ENCODE results near the gene ARHGAP28.
"Not testable (repeated sequence)": the region's sequence is repeated elsewhere in the genome, so short reads cannot be mapped to it uniquely, and the experiment has no call there.

The ARHGAP28 gene

DNA sequence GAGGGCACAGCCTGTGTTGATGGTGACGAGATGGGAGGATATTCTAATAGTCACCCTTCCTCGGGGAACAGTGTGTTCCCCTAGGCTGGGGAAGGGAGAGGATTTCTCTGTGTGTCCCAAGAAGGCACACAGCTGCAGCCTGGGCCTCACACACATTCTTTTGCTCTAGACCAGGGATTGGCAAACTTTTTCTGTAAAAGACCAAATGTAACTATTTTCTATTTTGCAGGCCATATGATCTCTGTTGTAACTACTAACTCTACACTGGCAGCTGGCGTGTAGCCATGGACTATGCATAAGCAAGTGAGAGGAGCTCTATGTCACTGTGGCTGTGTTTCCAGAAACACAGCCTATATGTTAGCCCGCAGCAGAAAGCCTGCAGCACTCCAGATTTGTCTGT lies 65.8 kb downstream of the ARHGAP28 start:
- no peak for DNase-seq (ENCODE audit: low spot score)
- TF ChIP-seq CTCF (IDR thresholded peaks at IDR 0.05; ENCODE audit: extremely low read depth, missing control alignments) = no peak

DNA sequence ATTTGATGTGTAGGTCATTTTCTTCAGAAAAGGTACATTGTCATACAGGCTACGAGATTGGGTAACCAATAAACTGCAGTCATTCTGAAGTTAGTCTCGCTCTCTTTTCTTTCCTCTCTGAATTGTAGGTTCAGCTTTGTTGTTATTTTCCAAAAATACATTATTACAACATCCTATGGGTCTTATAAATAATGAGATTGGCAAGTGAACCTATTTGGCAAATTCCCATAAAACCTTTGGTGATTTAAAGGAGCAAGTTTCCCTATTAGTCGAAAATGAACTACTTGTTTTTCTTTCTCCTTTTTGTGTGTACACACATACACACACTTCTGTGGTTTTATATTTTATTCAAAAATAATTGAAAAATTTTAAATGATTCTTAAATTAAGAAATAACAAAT lies 67.0 kb downstream of the ARHGAP28 start:
- TF ChIP-seq CTCF (IDR thresholded peaks at IDR 0.05; ENCODE audit: extremely low read depth, missing control alignments) = no peak
- DNase-seq (ENCODE audit: low spot score) = no peak

DNA sequence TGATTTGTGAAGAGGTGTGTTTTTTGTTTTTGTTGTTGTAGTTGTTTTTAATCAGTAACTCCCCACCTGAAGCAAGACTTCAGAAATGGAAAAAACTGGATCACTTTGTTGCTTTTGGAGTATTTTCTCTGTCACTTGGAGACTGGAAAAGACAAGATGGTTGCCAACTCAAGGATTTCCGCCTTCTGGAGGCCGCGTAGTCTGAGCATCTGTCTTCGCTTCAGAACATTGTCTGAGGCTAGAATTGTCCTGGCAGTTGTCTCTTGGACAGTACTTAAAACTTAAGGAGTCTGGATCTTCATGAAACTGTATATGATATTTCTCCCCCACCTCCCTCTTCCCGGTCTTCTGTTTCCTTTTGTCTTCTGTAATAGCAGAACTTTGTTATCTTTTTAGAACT lies 67.7 kb downstream of the ARHGAP28 start:
- TF ChIP-seq CTCF (IDR thresholded peaks at IDR 0.05; ENCODE audit: extremely low read depth, missing control alignments) = no peak
- DNase-seq (ENCODE audit: low spot score) = no peak

DNA sequence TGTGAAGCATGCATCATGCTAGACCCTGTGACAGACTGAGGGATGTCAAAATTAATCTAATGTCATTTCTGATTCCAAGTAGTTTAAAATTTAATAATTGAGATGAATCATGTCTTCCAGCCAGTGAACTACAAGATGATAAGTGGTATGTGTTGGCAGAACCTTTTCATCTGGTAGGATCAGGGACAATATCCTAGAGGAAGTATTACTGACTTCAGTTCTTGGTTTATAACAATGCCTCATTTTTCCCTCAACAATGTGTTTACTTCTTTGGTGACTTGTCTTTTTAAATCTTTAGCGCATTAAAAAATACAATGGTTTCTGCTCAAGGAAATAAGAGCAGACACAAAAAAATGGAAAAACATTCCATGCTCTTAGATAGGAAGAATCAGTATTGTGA lies 69.4 kb downstream of the ARHGAP28 start:
- no peak for TF ChIP-seq CTCF (IDR thresholded peaks at IDR 0.05; ENCODE audit: extremely low read depth, missing control alignments)
- no peak for DNase-seq (ENCODE audit: low spot score)

- DNase-seq (ENCODE audit: low spot score) = not testable (repeated sequence)
Measured at GRCh38 chr18:6800309-6800708, 70.8 kb downstream of the ARHGAP28 start.

DNA sequence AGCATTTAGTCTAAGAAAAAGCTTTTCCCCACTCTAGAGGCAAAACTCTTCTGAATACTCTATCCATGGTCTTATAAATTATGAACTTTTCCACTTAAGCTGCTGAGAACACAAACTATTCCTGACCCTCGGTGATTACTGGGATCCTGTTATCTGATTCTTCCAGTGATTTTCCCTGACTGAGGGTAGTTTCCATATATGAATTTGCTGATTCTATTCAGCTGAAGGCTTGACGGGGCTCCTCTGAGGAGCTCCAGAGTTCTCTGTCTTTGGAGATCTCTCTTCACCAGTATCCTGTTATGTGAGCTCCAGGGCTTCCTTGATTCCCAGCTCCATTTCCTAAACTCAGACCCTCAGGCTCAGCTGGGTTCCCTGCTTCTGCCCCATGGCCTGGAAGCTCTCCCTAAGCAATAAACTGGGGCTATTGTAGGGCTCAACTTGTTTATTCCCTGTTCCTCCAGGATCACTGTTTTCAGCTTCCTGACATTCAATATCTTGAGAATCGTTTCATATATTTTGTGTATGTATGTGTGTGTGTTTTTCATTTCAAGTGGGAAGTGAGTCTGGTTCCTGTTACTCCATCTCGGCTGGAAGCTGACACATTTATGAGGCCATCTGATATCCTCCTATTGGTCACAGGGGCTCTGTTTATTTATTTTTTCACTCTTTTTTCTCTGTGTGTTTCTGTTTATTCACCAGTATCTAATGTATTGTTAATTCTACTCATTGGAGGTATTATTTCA lies 78.2 kb downstream of the ARHGAP28 start:
- no peak for TF ChIP-seq CTCF (IDR thresholded peaks at IDR 0.05; ENCODE audit: extremely low read depth, missing control alignments)
- no peak for DNase-seq (ENCODE audit: low spot score)

GRCh38 chr18:6810191-6810590 lies 80.7 kb downstream of the ARHGAP28 start:
- DNase-seq (ENCODE audit: low spot score) = no peak
- TF ChIP-seq CTCF (IDR thresholded peaks at IDR 0.05; ENCODE audit: extremely low read depth, missing control alignments) = no peak

DNA sequence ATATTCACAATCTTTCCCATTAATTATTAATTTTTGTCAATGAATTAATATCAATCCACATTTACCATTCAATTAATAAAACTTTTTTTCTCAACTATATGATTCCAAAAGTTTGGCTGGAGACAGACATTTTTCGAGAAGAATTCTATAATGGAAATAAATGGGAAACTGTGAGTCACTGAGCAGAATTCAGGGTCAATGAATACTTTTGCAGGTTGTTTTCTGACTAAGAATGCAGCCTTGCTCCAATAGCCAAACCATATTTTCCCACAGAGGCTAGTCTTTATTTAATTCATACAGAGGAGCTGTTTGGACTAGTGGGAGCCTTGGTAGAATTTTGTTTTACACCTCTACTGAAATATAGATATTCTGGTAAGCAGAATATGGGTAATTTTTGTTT lies 82.3 kb downstream of the ARHGAP28 start:
- no peak for DNase-seq (ENCODE audit: low spot score)
- TF ChIP-seq CTCF (IDR thresholded peaks at IDR 0.05; ENCODE audit: extremely low read depth, missing control alignments) = no peak

Measured in GM20000 (cell line).